ENCODE measurements around the gene STX1B.
"Not testable (repeated sequence)": the region's sequence is repeated elsewhere in the genome, so short reads cannot be mapped to it uniquely, and the experiment has no call there.

The STX1B gene

DNA sequence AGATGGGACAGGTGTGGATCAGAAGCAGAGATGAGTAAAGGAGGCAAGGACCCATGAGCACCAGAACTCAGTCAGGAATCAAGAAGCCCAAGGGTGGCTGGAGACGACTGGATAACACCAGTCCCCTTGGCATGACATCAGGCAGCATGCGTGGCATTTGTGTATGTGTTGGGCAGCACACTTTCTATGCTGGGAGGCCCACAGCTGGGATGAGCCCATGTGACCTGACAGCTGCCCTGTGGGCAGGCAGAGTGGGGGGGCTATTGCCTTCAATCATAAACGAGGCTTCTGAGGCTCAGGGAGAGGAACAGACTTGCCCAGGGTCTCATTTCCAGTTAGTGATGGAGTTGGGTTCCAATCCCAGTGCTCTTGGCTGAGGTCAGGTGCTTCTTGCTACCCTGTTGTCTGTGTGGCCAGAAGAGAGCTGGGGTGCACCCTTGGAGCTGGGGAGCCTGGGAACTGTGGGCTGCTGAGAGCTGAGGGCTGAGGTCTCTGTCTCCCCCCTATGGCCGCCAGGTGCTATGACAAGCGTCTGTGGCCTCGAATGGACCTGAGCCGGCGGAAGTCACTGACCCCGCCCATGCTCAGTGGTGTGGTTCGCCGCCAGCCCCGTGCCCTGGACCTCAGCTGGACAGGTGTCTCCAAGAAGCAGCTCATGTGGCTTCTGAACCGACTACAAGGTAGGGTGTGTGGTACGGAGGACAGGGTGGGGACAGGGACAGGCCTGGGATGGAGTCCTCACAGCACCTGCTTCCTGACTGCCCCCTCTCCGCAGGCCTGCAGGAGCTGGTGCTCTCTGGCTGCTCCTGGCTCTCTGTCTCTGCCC is 68.6 kb downstream of the STX1B start:
- TF ChIP-seq, protein P1, sequence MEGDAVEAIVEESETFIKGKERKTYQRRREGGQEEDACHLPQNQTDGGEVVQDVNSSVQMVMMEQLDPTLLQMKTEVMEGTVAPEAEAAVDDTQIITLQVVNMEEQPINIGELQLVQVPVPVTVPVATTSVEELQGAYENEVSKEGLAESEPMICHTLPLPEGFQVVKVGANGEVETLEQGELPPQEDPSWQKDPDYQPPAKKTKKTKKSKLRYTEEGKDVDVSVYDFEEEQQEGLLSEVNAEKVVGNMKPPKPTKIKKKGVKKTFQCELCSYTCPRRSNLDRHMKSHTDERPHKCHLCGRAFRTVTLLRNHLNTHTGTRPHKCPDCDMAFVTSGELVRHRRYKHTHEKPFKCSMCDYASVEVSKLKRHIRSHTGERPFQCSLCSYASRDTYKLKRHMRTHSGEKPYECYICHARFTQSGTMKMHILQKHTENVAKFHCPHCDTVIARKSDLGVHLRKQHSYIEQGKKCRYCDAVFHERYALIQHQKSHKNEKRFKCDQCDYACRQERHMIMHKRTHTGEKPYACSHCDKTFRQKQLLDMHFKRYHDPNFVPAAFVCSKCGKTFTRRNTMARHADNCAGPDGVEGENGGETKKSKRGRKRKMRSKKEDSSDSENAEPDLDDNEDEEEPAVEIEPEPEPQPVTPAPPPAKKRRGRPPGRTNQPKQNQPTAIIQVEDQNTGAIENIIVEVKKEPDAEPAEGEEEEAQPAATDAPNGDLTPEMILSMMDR (IDR thresholded peaks at IDR 0.05; ENCODE audit: low read depth, low read length, missing control alignments) = peak; percentile 95

DNA sequence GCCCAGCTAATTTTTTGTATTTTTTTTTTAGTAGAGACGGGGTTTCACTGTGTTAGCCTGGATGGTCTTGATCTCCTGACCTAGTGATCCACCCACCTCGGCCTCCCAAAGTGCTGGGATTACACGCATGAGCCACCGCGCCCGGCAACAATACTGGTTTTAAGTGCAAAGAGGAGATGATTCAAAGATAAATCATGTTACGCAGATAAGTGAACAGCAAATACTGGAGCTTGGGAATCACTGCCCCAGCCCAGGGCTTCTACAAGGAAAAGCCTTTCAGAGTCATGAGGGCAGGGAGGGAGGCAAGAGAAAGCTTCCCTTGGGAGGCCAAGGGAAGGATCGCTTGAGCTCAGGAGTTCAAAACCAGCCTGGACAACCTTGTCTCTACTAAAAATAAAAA is 70.9 kb downstream of the STX1B start:
- peak overlapping the region; percentile 83 for H3K27ac ChIP-seq
- not testable (repeated sequence) for H3K4me3 ChIP-seq (ENCODE audit: low read depth, low read length); H3K27me3 ChIP-seq (replicated peaks)
- in situ Hi-C loops (cut with HindIII; ENCODE audit: low pct_ligation_motif_present, low sequenced_read_pairs) = loop anchor here (25.0 kb wide), 1 partner anchor 523 kb away; the partner anchor contains the start of genes ARMC5 and TGFB1I1
- H3K36me3 ChIP-seq (replicated peaks) = peaks cover 38% of the 10 kb centered on the region
- DNase-seq = peak; percentile 61

More for the DNA sequence above, 68.6 kb downstream of the STX1B start:
- Histone ChIP-seq H3K36me3 (replicated peaks) (peaks cover 32% of the 10 kb centered on the region), H3K27ac (no peak overlapping the region), H3K4me3 (ENCODE audit: low read depth, low read length) (no peak overlapping the region), H3K27me3 (replicated peaks) (no peaks in the 10 kb centered on the region)
- in situ Hi-C loops (cut with HindIII; ENCODE audit: low pct_ligation_motif_present, low sequenced_read_pairs) = loop anchor here (25.0 kb wide), 1 partner anchor 520 kb away; the partner anchor contains the start of genes ARMC5 and TGFB1I1
- DNase-seq = peak; percentile 70

Data from brain microvascular endothelial cell (primary cell).